NB4 (cell line): ENCODE measurements around the gene STOX1.
"Not testable (repeated sequence)": the region's sequence is repeated elsewhere in the genome, so short reads cannot be mapped to it uniquely, and the experiment has no call there.

Experiments used
- DNase-seq: peaks from one replicate; pipeline ENCODE4 v3.0.0; 2010; ENCODE audit warnings: low read depth
- H3K4me3 ChIP-seq: one replicate; pipeline ENCODE4 v1.5.1; 2011; ENCODE audit warnings: mild to moderate bottlenecking, low read depth, low read length, moderate library complexity
- MYC ChIP-seq: IDR thresholded peaks from 2 replicates; pipeline ENCODE4 v1.6.1; 2011; ENCODE audit warnings: low read depth, low read length
- POLR2A ChIP-seq: IDR thresholded peaks from 2 replicates; pipeline ENCODE4 v1.6.1; 2011; ENCODE audit warnings: mild to moderate bottlenecking; ENCODE audit not compliant: insufficient read length; ENCODE audit errors: extremely low read depth
- TF ChIP-seq, protein P1 (sequence below): IDR thresholded peaks from 2 replicates; pipeline ENCODE4 v1.6.1; 2011; ENCODE audit warnings: low read depth, low read length
- TF ChIP-seq, protein P2 (sequence below): IDR thresholded peaks from one replicate; pipeline ENCODE4 v1.5.1; 2012; ENCODE audit warnings: low read depth, low read length

Gene STOX1

DNA sequence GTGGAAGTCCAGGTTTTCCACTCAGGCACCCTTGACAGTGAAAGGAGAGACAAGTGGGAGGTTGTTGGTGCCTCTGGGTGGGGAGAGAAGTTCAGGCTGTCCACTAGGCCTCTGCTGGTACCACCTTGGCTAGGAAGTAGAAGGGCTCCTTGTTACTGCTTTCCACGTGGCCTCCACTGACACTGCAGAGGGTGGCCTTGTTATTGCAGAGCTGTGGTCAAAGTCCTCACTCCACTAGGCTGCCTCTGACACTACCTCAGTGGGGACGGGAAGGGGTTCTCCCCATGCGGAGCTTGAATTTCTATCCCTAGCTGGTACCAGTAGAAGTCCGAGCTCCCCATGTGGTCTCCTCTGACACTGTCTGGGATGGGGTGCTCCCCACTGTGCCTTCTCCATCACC, 14.9 kb upstream of the STOX1 start:
- H3K4me3 ChIP-seq, result no peak overlapping the region

DNA sequence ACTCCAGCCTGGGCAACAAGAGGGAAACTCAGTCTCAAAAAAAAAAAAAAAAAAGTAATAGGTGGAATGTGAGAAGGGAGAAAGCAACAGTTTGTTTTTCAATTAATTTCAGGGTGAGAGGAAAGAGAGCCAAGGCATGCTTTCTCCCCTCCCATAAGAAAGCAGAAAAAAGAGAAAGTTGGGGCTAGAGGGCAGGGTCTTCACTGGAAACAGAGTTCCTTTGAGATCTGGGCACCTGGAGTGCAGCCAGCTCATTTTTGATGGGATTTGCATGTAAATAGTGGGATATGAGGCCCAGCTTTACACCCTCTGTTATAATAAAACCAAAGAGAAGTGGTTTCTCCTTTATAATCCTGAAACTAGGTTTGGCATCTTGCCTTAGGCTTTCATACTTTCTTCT, 13.8 kb upstream of the STOX1 start:
- DNase-seq, result no peak
- no peak overlapping the region for H3K4me3 ChIP-seq
- TF ChIP-seq MYC (no peak), POLR2A (no peak)
- TF ChIP-seq, protein P1, sequence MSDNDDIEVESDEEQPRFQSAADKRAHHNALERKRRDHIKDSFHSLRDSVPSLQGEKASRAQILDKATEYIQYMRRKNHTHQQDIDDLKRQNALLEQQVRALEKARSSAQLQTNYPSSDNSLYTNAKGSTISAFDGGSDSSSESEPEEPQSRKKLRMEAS, result no peak
- TF ChIP-seq, protein P2, sequence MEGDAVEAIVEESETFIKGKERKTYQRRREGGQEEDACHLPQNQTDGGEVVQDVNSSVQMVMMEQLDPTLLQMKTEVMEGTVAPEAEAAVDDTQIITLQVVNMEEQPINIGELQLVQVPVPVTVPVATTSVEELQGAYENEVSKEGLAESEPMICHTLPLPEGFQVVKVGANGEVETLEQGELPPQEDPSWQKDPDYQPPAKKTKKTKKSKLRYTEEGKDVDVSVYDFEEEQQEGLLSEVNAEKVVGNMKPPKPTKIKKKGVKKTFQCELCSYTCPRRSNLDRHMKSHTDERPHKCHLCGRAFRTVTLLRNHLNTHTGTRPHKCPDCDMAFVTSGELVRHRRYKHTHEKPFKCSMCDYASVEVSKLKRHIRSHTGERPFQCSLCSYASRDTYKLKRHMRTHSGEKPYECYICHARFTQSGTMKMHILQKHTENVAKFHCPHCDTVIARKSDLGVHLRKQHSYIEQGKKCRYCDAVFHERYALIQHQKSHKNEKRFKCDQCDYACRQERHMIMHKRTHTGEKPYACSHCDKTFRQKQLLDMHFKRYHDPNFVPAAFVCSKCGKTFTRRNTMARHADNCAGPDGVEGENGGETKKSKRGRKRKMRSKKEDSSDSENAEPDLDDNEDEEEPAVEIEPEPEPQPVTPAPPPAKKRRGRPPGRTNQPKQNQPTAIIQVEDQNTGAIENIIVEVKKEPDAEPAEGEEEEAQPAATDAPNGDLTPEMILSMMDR, result no peak

More for the DNA sequence above, 14.9 kb upstream of the STOX1 start:
- no peak for DNase-seq
- TF ChIP-seq POLR2A (no peak), MYC (no peak)
- TF ChIP-seq, protein P1, result no peak
- TF ChIP-seq, protein P2, result no peak

DNA sequence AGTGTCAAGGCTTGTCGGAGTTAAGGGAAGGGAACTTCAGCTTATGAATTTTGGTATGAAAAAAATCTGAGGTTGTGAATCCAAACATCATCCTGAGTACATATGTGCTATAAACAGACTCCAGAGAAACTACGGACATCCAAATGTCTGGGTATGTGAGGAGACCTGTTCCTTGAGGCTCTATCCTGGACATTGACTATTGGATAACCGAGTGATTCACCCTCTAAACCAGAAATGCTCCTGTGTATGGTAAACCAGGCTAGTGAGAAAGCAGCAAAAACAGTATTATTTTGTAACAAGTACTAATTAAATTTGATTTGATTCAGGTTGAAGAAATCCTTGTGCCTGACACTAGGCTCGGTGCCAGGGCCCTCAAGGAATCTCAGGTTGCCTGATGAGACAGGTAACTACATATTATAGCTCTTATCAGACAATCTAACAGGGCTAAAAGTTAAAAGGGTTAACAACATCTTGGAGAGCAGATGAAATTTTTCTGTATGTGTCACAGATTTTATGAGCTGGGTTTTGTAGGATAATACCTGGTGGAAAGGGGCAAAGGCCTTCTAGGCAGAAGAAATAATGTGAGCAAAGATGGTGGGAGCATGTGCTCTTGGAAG, 10.4 kb upstream of the STOX1 start:
- no peak overlapping the region for H3K4me3 ChIP-seq
- no peak for DNase-seq
- TF ChIP-seq MYC, result no peak
- TF ChIP-seq, protein P2, result no peak
- TF ChIP-seq, protein P1, result no peak
- TF ChIP-seq POLR2A, result no peak

DNA sequence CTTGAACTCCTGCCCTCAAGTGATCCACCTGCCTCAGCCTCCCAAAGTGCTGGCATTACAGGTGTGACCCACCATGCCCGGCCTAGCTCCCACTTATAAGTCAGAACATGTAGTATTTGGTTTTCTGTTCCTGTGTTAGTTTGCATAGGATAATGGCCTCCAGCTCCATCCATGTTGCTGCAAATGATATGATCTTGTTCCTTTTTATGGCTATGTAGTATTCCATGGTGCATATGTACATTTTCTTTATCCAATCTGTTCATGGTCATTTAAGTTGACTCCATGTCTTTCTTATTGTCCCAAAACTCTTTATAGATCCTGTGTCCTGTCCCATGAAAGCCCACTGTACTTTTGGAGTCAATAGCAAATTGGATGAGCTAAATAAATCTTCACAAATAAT, 7.0 kb upstream of the STOX1 start:
- H3K4me3 ChIP-seq, DNase-seq: not testable (repeated sequence)

DNA sequence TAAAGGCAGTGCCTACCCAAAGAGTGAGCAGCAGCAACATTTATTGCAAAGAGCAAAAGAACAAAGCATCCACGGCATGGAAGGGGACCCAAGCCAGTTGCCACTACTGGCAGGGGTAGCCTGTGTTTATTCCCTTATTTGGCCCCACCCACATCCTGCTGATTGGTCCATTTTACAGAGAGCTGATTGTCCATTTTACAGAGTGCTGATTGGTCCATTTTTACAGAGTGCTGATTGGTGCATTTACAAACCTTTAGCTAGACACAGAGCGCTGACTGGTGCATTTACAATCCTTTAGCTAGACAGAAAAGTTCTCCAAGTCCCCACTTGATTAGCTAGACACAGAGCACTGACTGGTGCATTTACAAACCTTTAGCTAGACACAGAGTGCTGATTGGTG, 4.7 kb upstream of the STOX1 start:
- not testable (repeated sequence) for DNase-seq, H3K4me3 ChIP-seq

DNA sequence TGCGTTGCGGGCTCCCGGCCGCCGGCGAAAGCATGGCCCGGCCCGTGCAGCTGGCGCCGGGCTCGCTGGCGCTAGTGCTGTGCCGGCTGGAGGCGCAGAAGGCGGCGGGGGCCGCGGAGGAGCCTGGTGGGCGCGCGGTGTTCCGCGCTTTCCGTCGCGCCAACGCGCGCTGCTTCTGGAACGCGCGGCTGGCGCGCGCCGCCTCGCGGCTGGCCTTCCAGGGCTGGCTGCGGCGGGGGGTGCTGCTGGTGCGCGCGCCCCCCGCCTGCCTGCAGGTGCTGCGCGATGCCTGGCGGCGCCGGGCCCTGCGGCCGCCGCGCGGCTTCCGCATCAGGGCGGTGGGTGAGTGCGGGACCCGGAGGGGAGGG, 245 bp downstream of the STOX1 start:
- H3K4me3 ChIP-seq, DNase-seq: not testable (repeated sequence)

DNA sequence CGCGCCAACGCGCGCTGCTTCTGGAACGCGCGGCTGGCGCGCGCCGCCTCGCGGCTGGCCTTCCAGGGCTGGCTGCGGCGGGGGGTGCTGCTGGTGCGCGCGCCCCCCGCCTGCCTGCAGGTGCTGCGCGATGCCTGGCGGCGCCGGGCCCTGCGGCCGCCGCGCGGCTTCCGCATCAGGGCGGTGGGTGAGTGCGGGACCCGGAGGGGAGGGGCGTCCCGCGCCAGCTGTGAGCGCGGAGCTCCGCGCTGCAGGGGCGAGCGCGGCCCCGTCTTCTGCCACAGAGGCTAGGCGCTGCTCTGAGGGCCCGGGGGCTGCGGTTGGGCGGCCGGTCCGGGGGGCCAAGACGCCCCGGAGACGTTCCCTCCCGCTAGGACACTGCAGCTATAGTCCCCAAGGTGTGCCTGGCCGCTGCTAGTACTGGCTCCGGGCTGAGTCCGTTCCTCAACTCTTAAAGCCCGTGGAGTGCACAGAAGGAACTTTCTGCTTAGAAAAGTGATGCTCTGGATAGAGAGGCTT, 811 bp downstream of the STOX1 start:
- H3K4me3 ChIP-seq, result peak overlapping the region; percentile 53
- DNase-seq, result peak; percentile 55

DNA sequence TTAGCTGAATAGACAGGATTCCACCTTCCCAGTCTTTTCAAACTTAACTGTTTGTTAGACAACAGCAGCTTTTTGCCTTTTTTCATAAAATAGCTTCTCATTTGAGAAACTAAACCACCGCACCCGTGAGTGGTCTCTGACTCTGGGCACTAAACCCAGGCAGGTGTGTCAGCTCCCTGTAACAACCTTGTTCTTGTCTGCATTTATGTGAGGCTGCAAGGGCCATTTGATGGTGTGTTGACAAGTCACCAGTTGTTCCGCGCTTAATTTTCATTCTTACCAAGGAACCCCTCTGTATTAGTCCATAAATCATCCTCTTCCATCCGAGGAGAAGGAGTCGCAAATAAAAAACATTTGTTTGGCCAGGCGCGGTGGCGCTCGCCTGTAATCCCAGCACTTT, 1.5 kb downstream of the STOX1 start:
- TF ChIP-seq, protein P1, result no peak
- TF ChIP-seq POLR2A (no peak), MYC (no peak)
- TF ChIP-seq, protein P2, result no peak
- DNase-seq, result no peak
- no peak overlapping the region for H3K4me3 ChIP-seq
